ENCODE data around the gene DHX34.

The DHX34 gene

GRCh38 chr19:47427241-47428176 is 78.4 kb downstream of the DHX34 start (continued):
- TF ChIP-seq PATZ1 (tag by site-specific recombination; IDR thresholded peaks at IDR 0.05) (peak; percentile 80), ZNF501 (tag by site-specific recombination; IDR thresholded peaks at IDR 0.05) (no peak), MZF1 (tag by site-specific recombination; IDR thresholded peaks at IDR 0.05; ENCODE audit: borderline replicate concordance) (no peak), ZNF629 (tag by site-specific recombination; IDR thresholded peaks at IDR 0.05) (peak; percentile 13; the same call in 1 of the 2 replicates), ZNF174 (tag by site-specific recombination; IDR thresholded peaks at IDR 0.05) (no peak), ZNF626 (tag by site-specific recombination; IDR thresholded peaks at IDR 0.05) (no peak), ZNF214 (tag by site-specific recombination; IDR thresholded peaks at IDR 0.05; ENCODE audit: borderline replicate concordance) (no peak), ZNF221 (tag by site-specific recombination; IDR thresholded peaks at IDR 0.05; ENCODE audit: borderline replicate concordance) (no peak), ZNF571 (tag by site-specific recombination; IDR thresholded peaks at IDR 0.05) (no peak), ATF2 (tag by site-specific recombination; IDR thresholded peaks at IDR 0.05; ENCODE audit: low read depth) (no peak), ZNF580 (tag by site-specific recombination; IDR thresholded peaks at IDR 0.05) (no peak), ZNF639 (tag by site-specific recombination; IDR thresholded peaks at IDR 0.05) (no peak), ZBTB7A (tag by site-specific recombination; IDR thresholded peaks at IDR 0.05; ENCODE audit: low read depth) (peak; percentile 60; the same call in 1 of the 2 replicates), ZNF211 (tag by site-specific recombination; IDR thresholded peaks at IDR 0.05; ENCODE audit: low read depth) (no peak), TSHZ1 (tag by site-specific recombination; IDR thresholded peaks at IDR 0.05; ENCODE audit: borderline replicate concordance) (no peak), ZFP69B (tag by site-specific recombination; IDR thresholded peaks at IDR 0.05) (0 out of 2 replicates have a peak, but pooled peaks have one; percentile 41), BCL11A (tag by site-specific recombination; IDR thresholded peaks at IDR 0.05; ENCODE audit: low read depth) (no peak), GLI2 (tag by site-specific recombination; IDR thresholded peaks at IDR 0.05; ENCODE audit: borderline replicate concordance, low read depth) (no peak), TRIM28 (IDR thresholded peaks at IDR 0.05; ENCODE audit: borderline replicate concordance, low read length) (no peak), ZNF513 (tag by site-specific recombination; IDR thresholded peaks at IDR 0.05) (no peak), SP7 (tag by site-specific recombination; IDR thresholded peaks at IDR 0.05) (no peak), REPIN1 (tag by site-specific recombination; IDR thresholded peaks at IDR 0.05; ENCODE audit: low read depth) (no peak), EGR2 (tag by site-specific recombination; IDR thresholded peaks at IDR 0.05; ENCODE audit: low read depth) (peak; percentile 39; the same call in 1 of the 2 replicates), ZNF514 (tag by site-specific recombination; IDR thresholded peaks at IDR 0.05) (no peak), ZNF175 (tag by site-specific recombination; IDR thresholded peaks at IDR 0.05) (no peak), ZBTB6 (tag by site-specific recombination; IDR thresholded peaks at IDR 0.05) (no peak; the same call in 1 of the 2 replicates), ZNF292 (tag by site-specific recombination; IDR thresholded peaks at IDR 0.05; ENCODE audit: borderline replicate concordance, low read depth) (no peak)
